Keratinocyte (primary cell): ENCODE data around the gene GREM1. TPM values are rescaled to one million over a fixed set of nuclear protein-coding genes. Genes with fewer than 3 reads are reported as not detected.

Experiments
- DNase-seq: peaks from one replicate; pipeline ENCODE4 v3.0.0-alpha.2; 2011; ENCODE audit warnings: low read depth, missing footprints, low spot score
- FAIRE-seq: peaks from 2 replicates; lab custom pipeline; 2011; peaks lifted over from hg19 to GRCh38; lab: Jason Lieb, UNC
- H2AFZ ChIP-seq: 2 replicates; pipeline ENCODE4 v1.6.0; 2012; ENCODE audit warnings: low read length, control low read depth, inconsistent platforms; ENCODE audit not compliant: control insufficient read depth
- H3K27ac ChIP-seq: 2 replicates; pipeline ENCODE4 v1.5.1; 2011; ENCODE audit warnings: low read length; ENCODE audit not compliant: control insufficient read depth, insufficient read depth
- H3K27me3 ChIP-seq: 3 replicates; pipeline ENCODE4 v1.6.0; 2011; ENCODE audit warnings: low read length; ENCODE audit not compliant: control insufficient read depth, insufficient read depth; ENCODE audit errors: extremely low read depth
- H3K36me3 ChIP-seq, 2 experiments: 2 replicates in 1 of 2; 3 replicates in 1 of 2; pipeline ENCODE4 v1.5.1; 2011; ENCODE audit warnings: low read length in 2 of 2, mild to moderate bottlenecking in 1 of 2; ENCODE audit not compliant: control insufficient read depth in 2 of 2, insufficient read depth in 2 of 2; ENCODE audit errors: extremely low read depth in 1 of 2
- H3K4me1 ChIP-seq: 3 replicates; pipeline ENCODE4 v1.5.1; 2011; ENCODE audit warnings: low read length; ENCODE audit not compliant: control insufficient read depth, insufficient read depth; ENCODE audit errors: extremely low read depth
- H3K4me2 ChIP-seq: 3 replicates; pipeline ENCODE4 v1.6.0; 2011; ENCODE audit warnings: low read depth, low read length; ENCODE audit not compliant: control insufficient read depth, insufficient read depth; ENCODE audit errors: extremely low read depth
- H3K4me3 ChIP-seq, 3 experiments: fragments of 200-600 bp in 1 of 3; sonication (generic) in 1 of 3; 2 replicates in 2 of 3; 3 replicates in 1 of 3; pipeline ENCODE4 v1.5.1; 2011 to 2016; ENCODE audit warnings: low read length in 3 of 3, mild to moderate bottlenecking in 3 of 3, control low read depth in 2 of 3, inconsistent platforms in 1 of 3, low read depth in 1 of 3, mixed read lengths in 1 of 3, mixed run types in 1 of 3, moderate library complexity in 1 of 3; ENCODE audit not compliant: control insufficient read depth in 2 of 3, insufficient read depth in 2 of 3; ENCODE audit errors: extremely low read depth in 1 of 3
- H3K79me2 ChIP-seq: 2 replicates; pipeline ENCODE4 v1.6.0; 2012; ENCODE audit warnings: low read length; ENCODE audit not compliant: control insufficient read depth, insufficient read depth
- H3K9ac ChIP-seq: 3 replicates; pipeline ENCODE4 v1.6.0; 2011; ENCODE audit warnings: low read length; ENCODE audit not compliant: control insufficient read depth, insufficient read depth; ENCODE audit errors: extremely low read depth
- H3K9me1 ChIP-seq: 3 replicates; pipeline ENCODE4 v1.6.0; 2011; ENCODE audit warnings: low read length; ENCODE audit not compliant: control insufficient read depth, insufficient read depth; ENCODE audit errors: extremely low read depth
- H3K9me3 ChIP-seq: 2 replicates; pipeline ENCODE4 v1.5.1; 2012; ENCODE audit warnings: low read depth, low read length; ENCODE audit not compliant: control insufficient read depth
- H4K20me1 ChIP-seq: 3 replicates; pipeline ENCODE4 v1.6.0; 2011; ENCODE audit warnings: low read length; ENCODE audit not compliant: control insufficient read depth, insufficient read depth; ENCODE audit errors: extremely low read depth
- EZH2 ChIP-seq: IDR thresholded peaks from one replicate; pipeline ENCODE4 v1.6.1; 2012; ENCODE audit warnings: inconsistent platforms, mild to moderate bottlenecking, low read length, moderate library complexity
- dilution Hi-C: fragments of 300-500 bp; cut with MboI; formaldehyde crosslinking; loops from one replicate; pipeline ENCODE4 v1.7.0; 2020; ENCODE audit warnings: low sequenced_read_pairs; ENCODE audit not compliant: extremely low pct_ligation_motif_present
- polyA plus RNA-seq, 5 experiments: library from polyadenylated mRNA; depleted of rRNA in 3 of 5; stranded (reverse) in 3 of 5; stranded (forward) in 1 of 5; unstranded in 1 of 5; fragments of >200 nt; gene quantifications; 1 replicate in 1 of 5; 2 replicates in 3 of 5; 3 replicates in 1 of 5; pipeline versions ENCODE4 v1.2.1 to v1.2.3, GENCODE V29; 2011 to 2012; ENCODE audit warnings: missing spikeins in 2 of 5, low read depth in 1 of 5, low replicate concordance in 1 of 5
- TF ChIP-seq, protein P1 (sequence below), 3 experiments: IDR thresholded peaks in 1 of 3; conservative IDR thresholded peaks in 1 of 3; optimal IDR thresholded peaks in 1 of 3; 2 replicates in 2 of 3; 3 replicates in 1 of 3; pipeline versions ENCODE3 to v1.5.1; 2011; ENCODE audit warnings: low read length in 3 of 3, mild to moderate bottlenecking in 3 of 3, moderate library complexity in 2 of 3, control low read depth in 1 of 3, inconsistent platforms in 1 of 3; ENCODE audit not compliant: insufficient read depth in 2 of 3; ENCODE audit errors: extremely low read depth in 1 of 3

GREM1 gene
- polyA plus RNA-seq, 1 donor (not counting 4 experiments of a cell fraction or from before 2014, with no cell fraction given): 0.04 TPM

DNA sequence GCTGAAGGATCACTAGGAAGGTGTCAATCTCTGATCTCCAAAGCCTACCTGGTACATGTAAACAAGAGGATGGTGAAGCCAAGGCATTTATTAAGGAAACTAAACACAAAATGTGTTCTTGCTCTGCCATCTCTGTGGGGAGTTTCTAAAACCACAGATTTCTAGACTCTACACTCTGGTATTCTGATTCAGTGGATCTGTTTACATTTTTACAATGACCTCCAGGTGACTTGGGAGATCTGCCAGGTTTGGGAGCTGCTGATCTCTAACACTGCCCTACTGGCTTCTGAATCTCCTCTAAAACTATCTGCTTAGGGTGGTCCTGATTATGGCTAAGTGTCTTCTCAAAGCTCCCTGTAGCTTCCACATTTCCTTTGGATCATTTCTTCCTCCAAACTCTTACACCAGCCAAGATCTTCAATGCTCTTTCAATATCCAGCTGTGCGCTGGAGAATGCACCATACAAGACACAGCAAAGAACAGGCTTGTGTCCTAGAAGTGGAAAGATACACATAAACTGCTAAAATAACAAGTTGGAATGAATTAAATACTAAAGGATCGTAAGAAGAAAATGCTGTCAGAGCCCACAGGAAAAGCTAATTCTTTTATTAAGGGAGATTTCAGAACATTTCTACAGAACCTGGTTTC lies 72.7 kb downstream of the GREM1 start:
- Histone ChIP-seq H3K79me2 (no peaks in the 10 kb centered on the region), H3K27me3 (no peaks in the 10 kb centered on the region), H3K9me3 (no peaks in the 10 kb centered on the region), H4K20me1 (no peaks in the 10 kb centered on the region), H3K4me1 (no peaks in the 10 kb centered on the region), H3K9me1 (no peaks in the 10 kb centered on the region), H3K4me3 (no peak overlapping the region), H3K4me2 (no peak overlapping the region), H2AFZ (no peak overlapping the region), H3K27ac (no peak overlapping the region), H3K9ac (no peak overlapping the region), H3K36me3 (no peaks in the 10 kb centered on the region)
- dilution Hi-C loops: no loop called here
- DNase-seq (no peak), FAIRE-seq (peak; percentile 17)
- TF ChIP-seq, protein P1, sequence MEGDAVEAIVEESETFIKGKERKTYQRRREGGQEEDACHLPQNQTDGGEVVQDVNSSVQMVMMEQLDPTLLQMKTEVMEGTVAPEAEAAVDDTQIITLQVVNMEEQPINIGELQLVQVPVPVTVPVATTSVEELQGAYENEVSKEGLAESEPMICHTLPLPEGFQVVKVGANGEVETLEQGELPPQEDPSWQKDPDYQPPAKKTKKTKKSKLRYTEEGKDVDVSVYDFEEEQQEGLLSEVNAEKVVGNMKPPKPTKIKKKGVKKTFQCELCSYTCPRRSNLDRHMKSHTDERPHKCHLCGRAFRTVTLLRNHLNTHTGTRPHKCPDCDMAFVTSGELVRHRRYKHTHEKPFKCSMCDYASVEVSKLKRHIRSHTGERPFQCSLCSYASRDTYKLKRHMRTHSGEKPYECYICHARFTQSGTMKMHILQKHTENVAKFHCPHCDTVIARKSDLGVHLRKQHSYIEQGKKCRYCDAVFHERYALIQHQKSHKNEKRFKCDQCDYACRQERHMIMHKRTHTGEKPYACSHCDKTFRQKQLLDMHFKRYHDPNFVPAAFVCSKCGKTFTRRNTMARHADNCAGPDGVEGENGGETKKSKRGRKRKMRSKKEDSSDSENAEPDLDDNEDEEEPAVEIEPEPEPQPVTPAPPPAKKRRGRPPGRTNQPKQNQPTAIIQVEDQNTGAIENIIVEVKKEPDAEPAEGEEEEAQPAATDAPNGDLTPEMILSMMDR (optimal IDR thresholded peaks at IDR 0.05 in 1 of 3, IDR thresholded peaks at IDR 0.05 in 1 of 3, conservative IDR thresholded peaks at IDR 0.05 in 1 of 3; ENCODE audit: extremely low read depth in 1 of 3, insufficient read depth in 2 of 3, low read length in 3 of 3): no peak
- no peak for TF ChIP-seq EZH2

DNA sequence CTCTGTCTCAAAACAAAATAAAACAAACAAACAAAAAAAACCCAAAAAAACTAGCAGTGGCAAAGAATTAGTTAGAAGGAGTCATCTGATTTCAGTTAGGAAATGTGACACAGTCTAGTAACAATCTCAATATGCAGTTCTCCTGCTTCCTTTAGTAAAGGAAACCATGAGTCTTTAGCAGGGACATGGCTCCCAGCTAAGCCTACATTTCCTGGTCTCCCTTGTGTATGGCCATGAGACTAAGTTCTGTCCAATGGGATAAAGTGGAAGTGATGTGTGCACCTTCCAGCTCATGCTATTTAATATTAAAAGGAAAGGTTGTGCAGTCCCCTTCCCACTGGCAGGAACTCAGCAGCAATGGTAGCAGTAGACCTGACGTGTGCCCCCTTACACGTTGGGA lies 74.6 kb downstream of the GREM1 start:
- Histone ChIP-seq H3K9me3 (no peaks in the 10 kb centered on the region), H3K9ac (no peak overlapping the region), H3K9me1 (no peaks in the 10 kb centered on the region), H3K4me3 (no peak overlapping the region), H4K20me1 (no peaks in the 10 kb centered on the region), H3K36me3 (no peaks in the 10 kb centered on the region), H3K4me2 (no peak overlapping the region), H2AFZ (no peak overlapping the region), H3K79me2 (no peaks in the 10 kb centered on the region), H3K27ac (no peak overlapping the region), H3K27me3 (no peaks in the 10 kb centered on the region), H3K4me1 (no peaks in the 10 kb centered on the region)
- no peak for DNase-seq
- FAIRE-seq: no peak
- dilution Hi-C loops: no loop called here
- no peak for TF ChIP-seq EZH2
- TF ChIP-seq, protein P1 (optimal IDR thresholded peaks at IDR 0.05 in 1 of 3, IDR thresholded peaks at IDR 0.05 in 1 of 3, conservative IDR thresholded peaks at IDR 0.05 in 1 of 3; ENCODE audit: extremely low read depth in 1 of 3, insufficient read depth in 2 of 3, low read length in 3 of 3): no peak

Other genes starting within 250 kb of the GREM1 start
- gene GOLGA8N, start 124.5 kb upstream of the GREM1 start, polyA plus RNA-seq: 0.25 to 2.1 TPM (median 0.87 TPM) in 3 replicates
- 2.0 to 11.3 TPM (median 7.5 TPM) in 3 replicates for gene ARHGAP11A, start 102.5 kb upstream of the GREM1 start, polyA plus RNA-seq
- 14.5 to 29.2 TPM (median 15.8 TPM) in 3 replicates for gene SCG5, start 76.3 kb upstream of the GREM1 start, polyA plus RNA-seq